ELF-1 (cell line): ENCODE measurements around the gene SLC25A21.

Experiments used
- DNase-seq: peaks from one replicate; pipeline ENCODE4 v3.0.0-alpha.2; 2016; ENCODE audit warnings: low read depth, low spot score

SLC25A21 gene

DNA sequence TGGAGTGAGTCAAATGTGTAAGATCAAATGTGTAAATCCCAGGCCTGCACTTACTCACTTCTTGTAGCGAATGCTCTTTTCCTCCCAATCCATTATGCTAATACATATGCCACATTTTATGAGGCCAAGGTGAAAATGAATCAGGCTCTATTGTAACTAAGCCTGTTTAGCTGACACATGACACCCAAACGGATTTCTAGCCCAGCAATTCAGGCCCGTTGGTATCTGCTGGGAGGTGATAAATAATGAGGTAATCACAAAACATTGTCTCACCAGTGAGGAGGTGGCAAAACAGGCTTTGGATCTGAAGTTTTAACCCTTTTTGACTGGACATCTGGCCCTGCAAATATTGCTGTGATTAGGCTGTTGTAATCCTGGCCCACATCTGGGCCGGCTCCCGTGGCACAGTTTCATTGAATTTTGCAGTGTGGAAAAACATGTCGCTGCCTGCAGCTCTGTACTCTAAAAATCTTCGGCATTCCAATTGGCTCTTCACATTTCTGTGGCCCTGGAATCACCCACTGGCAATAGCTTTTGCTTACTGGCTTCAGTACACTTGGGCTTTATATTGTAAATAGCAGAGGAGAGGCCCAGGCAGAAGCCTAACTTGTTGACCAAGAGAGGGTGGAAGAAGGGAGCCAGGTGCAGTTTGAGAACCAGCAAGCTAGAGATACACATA is 404.7 kb downstream of the SLC25A21 start:
- DNase-seq = peak; percentile 10

DNA sequence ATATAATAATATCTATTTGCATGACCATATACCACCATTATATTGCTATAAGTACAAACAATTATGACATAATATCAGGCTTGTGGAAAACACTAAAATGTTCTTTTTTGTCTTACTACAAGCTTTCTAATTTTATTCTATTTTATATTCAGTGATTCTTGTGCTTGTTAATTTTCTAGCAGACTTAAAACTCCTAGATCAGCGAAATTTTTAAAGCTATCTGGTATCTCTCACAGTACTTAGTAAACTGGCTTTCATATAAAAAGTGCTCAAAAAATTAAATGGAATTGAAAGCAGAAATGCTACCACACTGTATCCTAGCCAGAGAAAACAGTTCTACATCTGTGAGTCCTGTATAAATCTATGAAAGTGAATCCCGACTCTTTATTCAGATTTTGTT is 405.4 kb downstream of the SLC25A21 start:
- no peak for DNase-seq

DNA sequence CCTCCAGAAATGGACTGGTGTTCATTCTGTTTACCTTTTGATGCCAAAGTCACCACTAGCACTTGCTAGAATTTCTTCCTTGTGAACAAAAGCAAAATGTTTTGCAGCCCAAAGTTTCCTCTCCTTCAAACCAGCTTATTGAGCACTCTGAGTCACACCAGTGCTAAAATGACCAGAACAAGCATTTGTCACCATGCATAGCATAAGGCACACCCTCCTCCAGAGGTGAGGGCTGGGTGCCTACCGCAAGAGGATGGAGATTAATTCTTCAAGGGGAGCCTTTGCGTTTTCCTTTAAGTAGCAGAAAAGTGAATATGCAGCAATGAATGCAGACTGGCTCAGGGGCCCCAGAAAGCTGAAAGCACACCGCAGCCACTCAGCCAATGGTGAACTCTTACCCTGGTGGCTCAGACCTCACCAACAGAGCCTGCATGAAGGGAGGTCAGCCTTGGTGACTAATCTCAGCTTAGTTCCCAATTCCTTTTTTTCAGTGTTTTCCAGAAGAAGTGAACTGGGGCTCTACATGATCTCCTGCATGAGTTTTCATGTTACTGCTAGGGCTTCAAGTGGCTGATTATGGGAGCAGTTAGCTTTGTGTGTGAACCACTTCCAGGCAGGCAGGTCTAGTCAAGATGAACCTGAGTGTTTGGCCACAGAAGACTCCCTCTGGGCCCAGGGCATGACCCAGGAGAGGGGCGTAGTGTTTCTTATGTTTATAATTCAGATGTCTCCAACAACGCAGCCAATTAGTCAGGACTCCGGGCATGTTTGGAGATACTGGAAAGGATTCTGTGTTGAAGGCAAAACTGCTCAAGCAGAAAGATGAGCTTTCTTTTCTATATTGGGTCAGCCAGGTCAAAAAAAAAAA is 414.4 kb downstream of the SLC25A21 start:
- no peak for DNase-seq

GRCh38 chr14:36756226-36756625 is 416.2 kb downstream of the SLC25A21 start:
- no peak for DNase-seq

DNA sequence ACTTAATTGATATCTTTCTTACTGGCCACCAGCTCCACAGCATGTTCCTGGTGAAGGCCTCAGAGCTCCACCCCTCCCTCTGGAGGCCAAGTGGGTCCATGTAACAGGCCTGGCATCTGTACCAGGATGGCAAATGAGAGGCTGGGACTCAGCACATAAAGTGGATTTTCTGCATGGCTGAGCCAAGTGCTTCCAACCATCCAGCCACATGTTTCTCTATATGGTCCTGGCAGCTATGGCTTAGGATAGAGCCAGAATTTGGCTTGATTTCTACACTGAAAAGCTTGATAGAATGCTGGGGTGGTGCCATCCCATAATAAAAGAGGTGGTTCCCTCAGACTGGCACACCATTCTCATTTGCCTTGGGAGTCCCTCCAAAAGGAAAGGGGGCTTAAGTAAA is 416.6 kb downstream of the SLC25A21 start:
- no peak for DNase-seq

GRCh38 chr14:36751920-36752319 is 420.5 kb downstream of the SLC25A21 start:
- no peak for DNase-seq

DNA sequence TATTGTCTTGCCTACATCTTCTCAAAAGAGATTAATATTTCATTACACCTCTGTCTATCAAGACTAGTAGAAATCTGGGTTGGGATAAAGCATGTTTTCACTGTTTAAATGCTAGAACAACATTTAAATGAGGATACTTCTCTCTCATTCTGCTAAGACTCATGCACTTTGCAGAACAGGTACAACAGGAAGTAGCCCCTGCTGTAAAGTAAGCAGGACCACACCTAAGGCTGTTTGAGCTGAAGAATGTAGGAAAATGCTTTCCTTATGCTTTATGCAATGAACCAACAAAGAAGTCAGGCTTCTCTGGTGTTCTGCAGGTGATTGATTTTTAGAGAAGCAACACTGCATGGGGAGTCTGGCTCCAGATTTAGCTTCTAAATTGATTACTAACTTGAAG is 421.3 kb downstream of the SLC25A21 start:
- DNase-seq = no peak

DNA sequence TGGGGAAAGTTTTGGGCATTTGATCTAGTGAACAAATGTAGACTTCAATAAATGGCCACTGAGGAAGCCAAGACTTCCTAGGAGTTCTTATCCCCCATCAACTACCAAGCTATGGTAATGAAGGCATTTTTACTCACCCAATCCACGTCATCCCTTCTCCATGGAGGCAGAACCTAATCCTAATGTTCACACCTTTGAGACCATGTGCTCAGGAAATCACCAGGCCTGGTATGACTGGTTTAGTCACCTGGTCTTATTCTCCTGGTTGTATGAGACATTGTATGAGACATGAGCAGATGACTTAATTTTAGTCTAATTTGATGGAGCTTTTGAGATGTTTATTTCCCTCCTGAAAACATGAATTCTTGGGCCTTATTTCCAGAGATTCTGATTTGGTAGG is 422.2 kb downstream of the SLC25A21 start:
- no peak for DNase-seq

GRCh38 chr14:36748610-36749213 is 423.7 kb downstream of the SLC25A21 start:
- no peak for DNase-seq

DNA sequence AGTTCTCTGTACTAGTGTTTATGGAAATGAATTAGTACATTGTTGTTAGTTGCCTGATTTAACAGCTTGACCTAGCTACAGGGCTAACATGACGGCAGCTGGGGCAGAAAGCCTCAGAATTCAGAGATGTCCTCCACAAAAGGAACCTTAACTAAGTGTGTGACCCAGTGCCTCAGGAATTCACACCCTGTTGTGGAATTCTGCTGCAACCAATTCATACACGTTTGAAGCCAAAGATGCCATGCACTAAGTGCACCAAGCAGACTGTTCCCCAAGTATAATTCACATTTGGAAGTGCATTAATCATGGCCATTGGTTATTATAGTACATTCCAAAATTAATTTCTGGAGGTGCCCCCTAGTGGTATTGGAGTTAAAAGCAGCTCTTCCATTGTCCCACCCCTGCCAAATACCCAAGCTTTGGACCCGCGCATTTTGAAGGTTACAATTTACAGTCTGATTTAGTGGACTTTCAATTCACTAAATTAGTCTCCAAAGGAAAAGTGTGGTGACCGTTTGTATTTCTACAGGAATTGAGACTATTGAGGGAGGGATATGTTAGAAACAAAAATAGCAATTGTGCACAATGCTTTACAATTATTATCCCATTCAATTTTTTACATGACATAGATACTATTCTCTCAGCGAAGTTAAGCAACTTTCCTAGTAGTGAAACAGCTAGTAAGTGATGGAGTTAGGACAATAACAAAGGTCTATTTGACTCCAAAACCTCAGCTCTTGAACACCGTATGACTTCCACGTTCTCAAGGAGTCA is 424.8 kb downstream of the SLC25A21 start:
- DNase-seq = no peak

DNA sequence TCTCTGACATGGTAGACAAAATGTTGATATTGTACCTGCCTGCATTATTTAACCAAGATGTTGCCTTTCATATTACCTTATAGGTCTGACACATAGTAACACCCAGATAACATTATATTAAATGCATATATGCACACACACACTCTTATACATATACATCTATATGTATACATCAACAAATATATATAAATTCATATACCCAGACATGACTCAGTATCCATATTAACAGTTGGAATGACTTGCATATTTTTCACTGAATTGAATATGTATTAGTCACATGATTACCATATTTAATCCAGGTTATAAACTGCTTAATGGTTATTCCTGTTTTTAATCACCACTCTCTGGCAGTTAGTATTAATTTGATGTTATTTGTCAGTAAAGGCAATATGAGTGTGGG is 425.5 kb downstream of the SLC25A21 start:
- no peak for DNase-seq

GRCh38 chr14:36741858-36742257 is 430.5 kb downstream of the SLC25A21 start:
- DNase-seq = no peak

GRCh38 chr14:36738269-36738668 is 434.1 kb downstream of the SLC25A21 start:
- DNase-seq = no peak

DNA sequence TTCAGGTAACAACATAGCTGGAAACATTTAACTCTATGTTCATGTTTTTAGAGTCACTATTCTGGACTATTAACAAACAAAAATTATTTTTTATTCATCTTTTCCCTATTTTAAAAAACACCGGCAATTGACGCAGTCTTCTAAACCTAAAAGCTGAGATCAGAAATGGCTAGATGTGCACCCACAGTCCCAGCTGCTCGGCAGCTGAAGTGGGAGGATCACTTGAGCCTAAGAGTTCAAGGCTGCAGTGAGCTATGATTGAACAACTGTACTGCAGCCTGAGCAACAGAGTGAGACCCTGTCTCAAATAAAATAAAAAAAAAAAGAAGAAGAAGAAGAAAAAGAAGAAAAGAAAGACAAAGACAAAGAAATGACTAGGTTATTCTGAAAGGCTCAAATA is 446.3 kb downstream of the SLC25A21 start:
- DNase-seq = no peak

DNA sequence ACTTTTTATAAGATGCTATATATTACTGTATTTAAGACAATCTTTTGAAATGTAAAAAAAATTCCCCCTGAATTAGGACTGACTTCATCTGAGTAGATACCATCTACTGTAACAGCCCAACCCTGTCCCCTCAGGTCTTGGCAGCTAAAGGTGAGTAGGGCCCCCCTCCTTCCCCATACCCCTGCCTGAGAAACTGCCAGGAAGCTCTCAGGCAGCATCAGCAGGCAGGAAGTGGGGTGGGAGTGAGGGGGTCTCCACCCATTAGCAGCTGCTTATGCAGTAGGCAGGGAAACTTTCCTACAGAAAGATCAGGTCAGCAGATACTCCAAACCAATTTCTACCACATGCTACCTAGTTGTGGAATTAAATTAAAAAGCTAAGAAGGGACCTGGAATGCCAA is 448.2 kb downstream of the SLC25A21 start:
- DNase-seq = no peak

DNA sequence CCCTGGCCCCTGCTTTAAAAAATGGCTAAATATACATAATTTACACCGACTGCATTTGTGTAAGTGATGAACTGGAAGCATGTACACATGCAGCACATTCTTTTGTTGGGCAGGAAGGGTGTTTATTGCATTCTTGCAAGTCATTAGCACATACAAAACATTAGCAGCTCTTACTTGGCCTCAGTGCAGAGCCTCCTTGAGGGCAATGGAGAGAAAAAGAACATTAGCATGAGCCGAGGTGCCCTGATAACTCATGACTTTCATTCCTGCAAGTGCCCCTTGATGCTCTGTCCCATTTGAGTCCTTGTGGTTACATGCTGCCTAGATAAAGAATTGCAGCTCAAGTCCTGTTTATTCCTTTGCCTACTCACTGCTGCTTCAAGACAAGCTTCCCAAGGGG is 448.9 kb downstream of the SLC25A21 start:
- DNase-seq = no peak

- no peak for DNase-seq
Measured at GRCh38 chr14:36721877-36722276, 450.5 kb downstream of the SLC25A21 start.

GRCh38 chr14:36720657-36721056 is 451.7 kb downstream of the SLC25A21 start:
- DNase-seq = no peak

DNA sequence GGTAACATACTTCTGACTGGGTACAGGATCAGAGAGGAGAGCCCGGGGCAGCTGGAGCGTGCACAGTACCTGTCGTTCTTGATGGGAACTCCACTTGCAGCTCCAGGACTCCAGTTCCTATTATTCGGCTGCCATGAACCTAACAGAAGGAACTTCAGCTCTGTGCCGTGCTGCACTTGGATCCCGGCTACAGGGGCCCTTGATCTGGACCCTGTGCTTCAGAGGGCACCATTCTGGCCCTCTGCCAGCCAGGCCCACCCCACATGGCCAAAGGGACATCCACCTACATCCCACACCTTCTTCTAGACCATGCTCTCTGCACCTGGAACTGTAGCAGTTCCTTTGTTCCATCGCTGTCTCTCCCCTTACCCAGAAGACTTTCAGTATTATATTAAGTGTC is 452.6 kb downstream of the SLC25A21 start:
- DNase-seq = no peak

DNA sequence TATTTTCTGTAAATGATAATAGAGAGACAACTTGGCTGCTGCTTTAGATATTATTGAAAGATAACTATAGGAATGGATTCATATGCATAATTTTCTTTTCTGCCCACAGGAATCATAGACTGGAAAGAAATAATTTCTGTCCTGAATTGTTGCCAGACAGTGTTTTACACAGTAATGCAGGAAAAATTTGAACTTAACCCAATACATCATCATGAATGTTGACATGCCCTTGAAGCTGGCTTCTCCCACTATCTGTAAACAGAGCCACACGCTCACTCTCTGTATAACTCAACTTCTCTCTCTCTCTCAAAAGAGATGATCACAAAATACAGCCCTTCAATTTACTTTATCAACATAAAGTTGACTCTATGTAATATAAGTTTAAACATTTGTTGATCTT is 454.2 kb downstream of the SLC25A21 start:
- no peak for DNase-seq

DNA sequence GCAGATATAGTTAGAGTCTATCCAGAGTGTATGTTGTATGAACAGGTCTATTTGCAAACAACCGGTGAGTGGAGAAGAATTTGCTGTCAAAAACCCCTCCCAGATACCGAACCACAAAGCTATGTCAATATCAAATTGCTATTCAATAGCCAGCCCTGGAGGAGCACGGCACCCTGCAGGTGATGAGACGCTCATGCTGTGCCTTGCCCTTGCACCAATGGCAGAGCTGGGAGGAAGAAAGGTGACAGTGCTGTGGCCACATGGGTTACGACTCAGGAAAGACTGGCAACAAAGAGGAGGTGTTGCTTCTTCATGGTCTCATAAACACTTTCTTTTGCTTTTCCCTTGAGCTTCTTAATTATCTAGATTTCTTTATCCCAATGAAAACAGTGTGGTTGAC is 455.0 kb downstream of the SLC25A21 start:
- DNase-seq = no peak

- DNase-seq = no peak
Measured at GRCh38 chr14:36716614-36717184, 455.7 kb downstream of the SLC25A21 start.
